HepG2 (cell line): ENCODE results near the gene USP25. TPM values are rescaled to one million over a fixed set of nuclear protein-coding genes. Genes with fewer than 3 reads are reported as not detected.

ENCODE experiments used
- ATAC-seq: fragments of 200-7000 bp; cut with Tn5 transposase; 3 replicates; pipeline ENCODE4 v1.9.1; 2020; ENCODE audit warnings: mild to moderate bottlenecking, moderate library complexity
- BruUV-seq: library from RNA; stranded (reverse); fragments of 400-500 nt; replicated peaks from 2 replicates; lab custom pipeline; 2021; lab: Mats Ljungman, UMichigan
- CTCF ChIA-PET: fragments of 300-600 bp; formaldehyde crosslinking; extraction: SDS; loops from one replicate; lab custom pipeline; 2021; ENCODE audit warnings: low total read pairs, inconsistent platforms, low intra/inter-chr PET ratio; lab: Yijun Ruan, JAX
- POLR2A ChIA-PET: fragments of 350-600 bp; sonication (Branson Sonifier 250); formaldehyde crosslinking; loops from one replicate; lab custom pipeline; 2020; ENCODE audit warnings: antibody characterized with exemption, inconsistent platforms; lab: Yijun Ruan, JAX
- DNase-seq: peaks from one replicate; pipeline ENCODE4 v3.0.0-alpha.2; 2015; ENCODE audit warnings: low spot score
- FAIRE-seq: peaks from 3 replicates; lab custom pipeline; 2011; peaks lifted over from hg19 to GRCh38; lab: Jason Lieb, UNC
- H2AFZ ChIP-seq: one replicate; pipeline ENCODE4 v1.6.1; 2011; ENCODE audit warnings: low read length, inconsistent platforms
- H3K27ac ChIP-seq: fragments of 300-600 bp; 3 replicates; pipeline ENCODE4 v1.8.0; 2011; ENCODE audit warnings: mixed run types, mild to moderate bottlenecking, mixed read lengths, low read length, inconsistent platforms; ENCODE audit not compliant: insufficient read depth; ENCODE audit errors: extremely low read length
- H3K27me3 ChIP-seq, 2 experiments: fragments of 200-600 bp in 1 of 2; 2 replicates in 1 of 2; 3 replicates in 1 of 2; pipeline versions ENCODE4 v1.6.0 to v1.8.0; 2011; ENCODE audit warnings: low read length in 2 of 2, mild to moderate bottlenecking in 2 of 2, moderate library complexity in 2 of 2, inconsistent platforms in 1 of 2; ENCODE audit not compliant: insufficient read depth in 2 of 2, control insufficient read depth in 1 of 2
- H3K36me3 ChIP-seq, 2 experiments: fragments of 200-600 bp in 1 of 2; replicated peaks in 1 of 2; 2 replicates in 1 of 2; 3 replicates in 1 of 2; pipeline versions ENCODE4 v1.5.1 to v1.8.0; 2011; ENCODE audit warnings: low read length in 2 of 2, inconsistent platforms in 1 of 2; ENCODE audit not compliant: insufficient read depth in 2 of 2, control insufficient read depth in 1 of 2
- H3K4me1 ChIP-seq: 2 replicates; pipeline ENCODE4 v1.5.1; 2012; ENCODE audit warnings: low read length, inconsistent platforms; ENCODE audit not compliant: insufficient read depth
- H3K4me2 ChIP-seq: 2 replicates; pipeline ENCODE4 v1.6.0; 2011; ENCODE audit warnings: low read depth, low read length, inconsistent platforms
- H3K4me3 ChIP-seq, 3 experiments: fragments of 200-600 bp in 1 of 3; sonication (generic), shearing (Covaris generic) in 1 of 3; replicated peaks in 1 of 3; 2 replicates each; pipeline ENCODE4 v1.5.1; 2011 to 2016; ENCODE audit warnings: low read length in 3 of 3, inconsistent platforms in 2 of 3, low read depth in 2 of 3, mild to moderate bottlenecking in 2 of 3, control low read depth in 1 of 3, mixed read lengths in 1 of 3; ENCODE audit not compliant: insufficient read depth in 1 of 3
- H3K79me2 ChIP-seq: one replicate; pipeline ENCODE4 v1.6.1; 2011; ENCODE audit warnings: low read length, inconsistent platforms; ENCODE audit not compliant: insufficient read depth
- H3K9ac ChIP-seq: 2 replicates; pipeline ENCODE4 v1.6.0; 2011; ENCODE audit warnings: mild to moderate bottlenecking, low read depth, low read length, inconsistent platforms; ENCODE audit not compliant: insufficient read depth
- H3K9me3 ChIP-seq: 2 replicates; pipeline ENCODE4 v1.5.1; 2012; ENCODE audit warnings: mild to moderate bottlenecking, low read length
- H4K20me1 ChIP-seq: 2 replicates; pipeline ENCODE4 v1.6.0; 2011; ENCODE audit warnings: inconsistent platforms, mild to moderate bottlenecking, low read length, moderate library complexity; ENCODE audit not compliant: insufficient read depth
- AHR ChIP-seq: IDR thresholded peaks from 2 replicates; pipeline ENCODE4 v1.6.1; 2018; ENCODE audit warnings: missing genetic modification reagents, missing compliant biosample characterization
- EP300 ChIP-seq, 3 experiments: sonication (generic) in 1 of 3; formaldehyde crosslinking in 1 of 3; IDR thresholded peaks; 2 replicates each; pipeline versions ENCODE4 v1.5.1 to v1.6.1; 2011 to 2020; ENCODE audit warnings: low read depth in 2 of 3, low read length in 2 of 3, borderline replicate concordance in 1 of 3, improper control_type of control experiment in 1 of 3, mild to moderate bottlenecking in 1 of 3, missing genetic modification reagents in 1 of 3, moderate library complexity in 1 of 3
- HIVEP1 ChIP-seq: sonication (generic); formaldehyde crosslinking; IDR thresholded peaks from 2 replicates; pipeline ENCODE4 v1.4.0; 2020; ENCODE audit warnings: mild to moderate bottlenecking, missing genetic modification reagents
- HNRNPH1 ChIP-seq: fragments of 200-400 bp; formaldehyde crosslinking; optimal IDR thresholded peaks from 2 replicates; pipeline ENCODE3; 2017; ENCODE audit warnings: mild to moderate bottlenecking, low read depth, low read length
- KAT2B ChIP-seq: fragments of 150-350 bp; IDR thresholded peaks from 2 replicates; pipeline ENCODE4 v1.6.1; 2014; ENCODE audit warnings: low read depth, low read length, borderline replicate concordance
- KMT2A ChIP-seq: sonication (generic); formaldehyde crosslinking; IDR thresholded peaks from 2 replicates; pipeline ENCODE4 v1.4.0; 2020; ENCODE audit warnings: missing genetic modification reagents
- NR3C1 ChIP-seq: sonication (generic); formaldehyde crosslinking; IDR thresholded peaks from 2 replicates; pipeline ENCODE4 v1.4.0; 2020; ENCODE audit warnings: missing genetic modification reagents
- PRDM10 ChIP-seq: sonication (generic); formaldehyde crosslinking; IDR thresholded peaks from 2 replicates; pipeline ENCODE4 v1.4.0; 2020; ENCODE audit warnings: low read depth, missing genetic modification reagents
- SMC3 ChIP-seq: IDR thresholded peaks from 2 replicates; pipeline ENCODE4 v1.6.1; 2011; ENCODE audit warnings: low read length, improper control_type of control experiment
- ZIK1 ChIP-seq: sonication (generic); formaldehyde crosslinking; IDR thresholded peaks from 2 replicates; pipeline ENCODE4 v1.5.0; 2020; ENCODE audit warnings: mild to moderate bottlenecking, low read depth, missing genetic modification reagents, borderline replicate concordance
- ZNF142 ChIP-seq: sonication (generic); formaldehyde crosslinking; IDR thresholded peaks from 2 replicates; pipeline ENCODE4 v1.4.0; 2020; ENCODE audit warnings: missing genetic modification reagents
- ZNF317 ChIP-seq: sonication (generic); formaldehyde crosslinking; IDR thresholded peaks from 2 replicates; pipeline ENCODE4 v1.5.0; 2020; ENCODE audit warnings: mild to moderate bottlenecking, missing genetic modification reagents
- ZNF564 ChIP-seq: sonication (generic); formaldehyde crosslinking; IDR thresholded peaks from 2 replicates; pipeline ENCODE4 v1.8.1; 2023; ENCODE audit warnings: mild to moderate bottlenecking, missing genetic modification reagents
- ZNF670 ChIP-seq: sonication (generic); formaldehyde crosslinking; IDR thresholded peaks from 2 replicates; pipeline ENCODE4 v1.8.0; 2022; ENCODE audit warnings: mild to moderate bottlenecking, missing genetic modification reagents, borderline replicate concordance
- ZNF782 ChIP-seq: sonication (generic); formaldehyde crosslinking; IDR thresholded peaks from 2 replicates; pipeline ENCODE4 v1.4.0; 2020; ENCODE audit warnings: missing genetic modification reagents, mild to moderate bottlenecking, borderline replicate concordance
- WGBS: methylation state at CpG from one replicate; pipeline ENCODE4 v1.1.6; 2017; ENCODE audit warnings: low lambda C conversion rate; 5-methylcytosine and 5-hydroxymethylcytosine counted together
- in situ Hi-C: cut with HindIII; loops from 2 replicates; pipeline ENCODE4 v1.10.0; 2017; ENCODE audit warnings: low pct_unique_long_range_greater_than_20kb; ENCODE audit not compliant: extremely low pct_ligation_motif_present
- intact Hi-C: fragments of 100-400 bp; cut with micrococcal nuclease; formaldehyde crosslinking; loops from one replicate; pipeline ENCODE4 v1.10.0; 2022; ENCODE audit not compliant: unreplicated experiment
- polyA plus RNA-seq, 8 experiments: library from polyadenylated mRNA; depleted of rRNA in 3 of 8; stranded (reverse) in 7 of 8; unstranded in 1 of 8; fragments of >200 nt; fragmentation: Illumina TruSeq in 4 of 8; extraction: Trizol in 4 of 8; gene quantifications; 2 replicates each; pipeline versions ENCODE4 v1.2.1 to v1.2.3, GENCODE V29; 2011 to 2016; ENCODE audit warnings: low read depth in 4 of 8, missing spikeins in 1 of 8, mixed read lengths in 1 of 8; ENCODE audit not compliant: insufficient read depth in 1 of 8
- total RNA-seq, 5 experiments: library from RNA; depleted of rRNA; stranded (reverse); fragments of >200 nt; fragmentation: Illumina TruSeq; extraction: Trizol; gene quantifications; 2 replicates each; pipeline ENCODE4 v1.2.3, GENCODE V29; 2016; ENCODE audit warnings: low read depth in 1 of 5

Gene USP25
- total and polyA plus RNA-seq, 2 of the 13 experiments (the other 11 are each of a cell fraction or from before 2014, with no cell fraction given) = 12.4 to 26.3 TPM

DNA sequence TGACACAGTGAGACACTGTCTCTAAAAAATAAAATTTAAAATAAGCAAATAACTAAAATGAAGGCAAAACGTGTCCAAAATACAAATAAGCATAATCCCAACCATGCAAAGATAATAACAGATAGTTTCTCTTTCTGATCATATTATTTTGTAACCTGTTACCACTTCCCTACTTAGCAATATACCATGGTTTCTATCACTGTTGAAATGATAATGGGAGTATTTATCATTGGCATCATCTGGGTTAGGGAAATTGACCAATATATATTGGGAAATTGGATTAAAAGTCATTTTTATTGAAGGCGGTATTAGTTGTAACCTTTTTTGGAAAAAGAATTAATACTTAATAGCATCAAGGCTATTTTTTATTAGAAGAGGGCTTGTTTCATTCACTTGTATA is 47.0 kb downstream of the USP25 start:
- DNase-seq (no peak), FAIRE-seq (no peak), ATAC-seq (no peak)
- Histone ChIP-seq H3K9ac (no peak overlapping the region), H4K20me1 (no peaks in the 10 kb centered on the region), H3K27ac (no peak overlapping the region), H3K36me3 (peaks cover 5 to 12% of the 10 kb centered on the region in 2 experiments; a peak in 4 of 5 replicates), H3K4me2 (no peak overlapping the region), H3K27me3 (no peaks in the 10 kb centered on the region), H3K79me2 (peaks cover 3% of the 10 kb centered on the region), H2AFZ (no peak overlapping the region), H3K4me1 (no peaks in the 10 kb centered on the region), H3K4me3 (no peak overlapping the region), H3K9me3 (no peaks in the 10 kb centered on the region)
- in situ Hi-C loops (no loop called here), intact Hi-C loops (no loop called here)
- WGBS = 90% methylated on average over 2 of the region's 2 CpGs
- ChIA-PET POLR2A (no interaction called here), CTCF (no interaction called here)
- BruUV-seq = no TSS peak
- no peak for TF ChIP-seq ZNF782 (CRISPR knock-in tag)
- TF ChIP-seq EP300 (IDR thresholded peaks at IDR 0.05; ENCODE audit: low read depth in 2 of 2, low read length in 2 of 2) = no peak
- no peak for TF ChIP-seq EP300 (CRISPR knock-in tag; IDR thresholded peaks at IDR 0.05; ENCODE audit: borderline replicate concordance)
- TF ChIP-seq ZNF142 (CRISPR knock-in tag) = no peak
- TF ChIP-seq SMC3 = no peak
- TF ChIP-seq NR3C1 (CRISPR knock-in tag) = no peak
- no peak for TF ChIP-seq ZIK1
- no peak for TF ChIP-seq HIVEP1
- TF ChIP-seq ZNF564 (CRISPR knock-in tag) = no peak
- TF ChIP-seq KAT2B = no peak
- TF ChIP-seq HNRNPH1 = no peak
- no peak for TF ChIP-seq KMT2A (CRISPR knock-in tag)
- no peak for TF ChIP-seq ZNF670 (CRISPR knock-in tag)
- no peak for TF ChIP-seq ZNF317
- no peak for TF ChIP-seq PRDM10 (CRISPR knock-in tag)
- no peak for TF ChIP-seq AHR (CRISPR knock-in tag)
